Osteoblast (primary cell): Measurements from ENCODE around the gene EPAS1. TPM values are rescaled to one million over a fixed set of nuclear protein-coding genes. Genes with fewer than 3 reads are reported as not detected.

Experiments
- DNase-seq: peaks from one replicate; pipeline ENCODE4 v3.0.0; 2011; ENCODE audit warnings: low spot score, mixed read lengths; ENCODE audit not compliant: insufficient read length; ENCODE audit errors: missing footprints
- H2AFZ ChIP-seq: 2 replicates; pipeline ENCODE4 v1.6.0; 2011; ENCODE audit warnings: mild to moderate bottlenecking, low read length
- H3K27ac ChIP-seq: 2 replicates; pipeline ENCODE4 v1.5.1; 2011; ENCODE audit warnings: mild to moderate bottlenecking, low read depth, low read length, moderate library complexity
- H3K27me3 ChIP-seq: 2 replicates; pipeline ENCODE4 v1.6.0; 2012; ENCODE audit warnings: mild to moderate bottlenecking, control low read depth, inconsistent platforms, low read length, moderate library complexity; ENCODE audit not compliant: insufficient read depth
- H3K36me3 ChIP-seq: 2 replicates; pipeline ENCODE4 v1.5.1; 2011; ENCODE audit warnings: mild to moderate bottlenecking, low read length, control low read depth, moderate library complexity; ENCODE audit not compliant: insufficient read depth
- H3K4me1 ChIP-seq: 2 replicates; pipeline ENCODE4 v1.5.1; 2011; ENCODE audit warnings: mild to moderate bottlenecking, low read length, control low read depth, moderate library complexity; ENCODE audit not compliant: insufficient read depth
- H3K4me2 ChIP-seq: 2 replicates; pipeline ENCODE4 v1.6.0; 2011; ENCODE audit warnings: mild to moderate bottlenecking, low read length; ENCODE audit not compliant: insufficient read depth
- H3K4me3 ChIP-seq: fragments of 200-600 bp; sonication (generic); 3 replicates; pipeline ENCODE4 v1.5.1; 2012; ENCODE audit warnings: mild to moderate bottlenecking, low read length, inconsistent platforms; ENCODE audit not compliant: insufficient read depth
- H3K79me2 ChIP-seq: 2 replicates; pipeline ENCODE4 v1.6.0; 2012; ENCODE audit warnings: mild to moderate bottlenecking, low read length, control low read depth, inconsistent platforms; ENCODE audit not compliant: insufficient read depth
- H3K9me3 ChIP-seq: 2 replicates; pipeline ENCODE4 v1.5.1; 2011; ENCODE audit warnings: low read depth, low read length, control low read depth
- H4K20me1 ChIP-seq: 2 replicates; pipeline ENCODE4 v1.6.0; 2012; ENCODE audit warnings: mild to moderate bottlenecking, low read length, control low read depth; ENCODE audit not compliant: insufficient read depth
- total RNA-seq: library from RNA; depleted of rRNA; stranded (reverse); fragments of >200 nt; gene quantifications from 2 replicates; pipeline ENCODE4 v1.2.3, GENCODE V29; 2012
- TF ChIP-seq, protein P1 (sequence below): IDR thresholded peaks from 2 replicates; pipeline ENCODE4 v1.5.1; 2011; ENCODE audit warnings: mild to moderate bottlenecking, low read depth, low read length, moderate library complexity; ENCODE audit errors: extremely low read depth

EPAS1 gene
- total RNA-seq, 1 donor = 260 TPM

DNA sequence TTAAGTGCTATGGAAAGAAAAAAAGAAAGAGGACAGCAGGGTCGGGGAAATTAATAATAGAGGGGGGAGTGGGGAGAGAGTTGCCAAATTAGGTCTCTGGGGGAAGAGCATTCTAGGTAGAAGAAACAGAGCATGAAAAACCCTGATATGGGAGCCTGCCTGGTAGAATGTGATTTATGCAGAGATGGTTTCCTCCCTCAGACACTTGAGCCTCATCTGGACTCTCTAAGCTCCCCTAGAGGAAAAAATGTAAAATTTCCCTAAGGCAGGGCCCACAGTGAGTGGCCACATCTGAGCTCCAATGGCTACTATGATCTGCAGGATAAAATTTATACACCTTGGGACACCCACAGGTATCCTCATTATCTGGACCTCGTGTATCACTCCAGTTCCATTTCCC is 20.6 kb upstream of the EPAS1 start:
- Histone ChIP-seq H3K4me1 (no peaks in the 10 kb centered on the region), H3K27me3 (no peaks in the 10 kb centered on the region), H4K20me1 (no peaks in the 10 kb centered on the region), H3K79me2 (no peaks in the 10 kb centered on the region), H3K36me3 (no peaks in the 10 kb centered on the region), H2AFZ (no peak overlapping the region), H3K27ac (no peak overlapping the region), H3K4me3 (no peak overlapping the region), H3K9me3 (no peaks in the 10 kb centered on the region), H3K4me2 (no peak overlapping the region)
- TF ChIP-seq, protein P1, sequence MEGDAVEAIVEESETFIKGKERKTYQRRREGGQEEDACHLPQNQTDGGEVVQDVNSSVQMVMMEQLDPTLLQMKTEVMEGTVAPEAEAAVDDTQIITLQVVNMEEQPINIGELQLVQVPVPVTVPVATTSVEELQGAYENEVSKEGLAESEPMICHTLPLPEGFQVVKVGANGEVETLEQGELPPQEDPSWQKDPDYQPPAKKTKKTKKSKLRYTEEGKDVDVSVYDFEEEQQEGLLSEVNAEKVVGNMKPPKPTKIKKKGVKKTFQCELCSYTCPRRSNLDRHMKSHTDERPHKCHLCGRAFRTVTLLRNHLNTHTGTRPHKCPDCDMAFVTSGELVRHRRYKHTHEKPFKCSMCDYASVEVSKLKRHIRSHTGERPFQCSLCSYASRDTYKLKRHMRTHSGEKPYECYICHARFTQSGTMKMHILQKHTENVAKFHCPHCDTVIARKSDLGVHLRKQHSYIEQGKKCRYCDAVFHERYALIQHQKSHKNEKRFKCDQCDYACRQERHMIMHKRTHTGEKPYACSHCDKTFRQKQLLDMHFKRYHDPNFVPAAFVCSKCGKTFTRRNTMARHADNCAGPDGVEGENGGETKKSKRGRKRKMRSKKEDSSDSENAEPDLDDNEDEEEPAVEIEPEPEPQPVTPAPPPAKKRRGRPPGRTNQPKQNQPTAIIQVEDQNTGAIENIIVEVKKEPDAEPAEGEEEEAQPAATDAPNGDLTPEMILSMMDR = peak; percentile 54
- no peak for DNase-seq

DNA sequence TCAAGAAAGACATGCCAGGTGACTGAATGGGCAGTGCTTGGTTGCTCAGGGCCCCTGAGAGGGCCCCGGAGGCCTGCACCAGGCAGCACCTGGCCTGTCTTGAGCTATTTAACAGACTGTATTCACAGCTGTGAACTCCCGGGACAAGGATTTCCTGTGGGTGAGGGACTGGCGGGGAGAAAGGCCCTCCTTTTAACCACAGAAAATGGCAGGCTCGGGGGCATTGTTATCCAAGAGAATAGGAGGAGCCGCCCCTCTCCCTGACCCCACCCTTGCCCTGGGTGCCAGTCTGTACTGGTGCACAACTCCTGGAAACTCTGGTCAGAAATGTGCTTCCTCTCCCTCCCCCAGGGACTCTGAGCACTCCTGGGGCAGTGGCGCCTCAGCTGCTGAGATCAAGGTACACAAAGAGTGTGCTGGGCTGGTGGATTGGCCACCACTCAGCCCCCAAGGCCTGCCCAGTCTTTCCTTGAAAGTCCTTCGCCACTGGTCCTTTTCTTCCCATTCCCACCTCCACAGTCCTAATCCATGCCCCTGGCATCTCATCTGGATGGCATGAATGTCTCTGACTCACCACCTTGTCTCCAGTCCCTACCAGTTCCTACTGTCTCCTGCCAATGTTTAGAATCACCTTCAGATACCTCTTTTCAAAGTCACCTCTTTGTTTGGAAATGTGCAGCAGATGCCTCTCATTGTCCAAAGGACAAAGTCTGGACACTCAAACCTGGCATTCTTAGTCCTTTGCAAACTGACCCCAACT is 19.6 kb upstream of the EPAS1 start:
- no peak for DNase-seq
- no peaks in the 10 kb centered on the region for H3K79me2 ChIP-seq
- H2AFZ ChIP-seq = peak overlapping the region; percentile 45
- no peaks in the 10 kb centered on the region for H3K36me3 ChIP-seq
- H3K27me3 ChIP-seq = no peaks in the 10 kb centered on the region
- H3K27ac ChIP-seq = no peak overlapping the region
- no peak overlapping the region for H3K4me3 ChIP-seq
- TF ChIP-seq, protein P1 = no peak
- H3K9me3 ChIP-seq = no peaks in the 10 kb centered on the region
- no peaks in the 10 kb centered on the region for H3K4me1 ChIP-seq
- H3K4me2 ChIP-seq = no peak overlapping the region
- no peaks in the 10 kb centered on the region for H4K20me1 ChIP-seq

DNA sequence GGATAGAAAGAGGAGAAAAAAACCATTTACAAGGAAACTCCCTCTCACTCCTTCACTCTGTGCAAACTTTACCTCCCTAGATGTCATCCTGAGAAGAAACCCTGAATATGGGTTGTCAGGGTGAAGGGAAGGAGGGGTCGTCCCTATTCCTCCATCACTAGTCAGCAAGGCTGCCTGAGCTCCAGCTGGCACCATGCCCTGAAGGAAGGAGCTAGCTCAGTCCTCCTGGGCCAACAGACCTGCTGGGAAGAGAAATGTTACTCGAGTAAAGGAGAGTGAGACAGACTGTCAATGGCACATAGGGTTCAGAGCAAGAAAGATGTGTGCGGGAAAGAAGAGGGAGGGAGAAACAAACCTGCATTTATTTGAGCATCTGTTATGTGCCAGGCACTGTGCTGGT is 18.3 kb upstream of the EPAS1 start:
- no peaks in the 10 kb centered on the region for H4K20me1 ChIP-seq
- H3K36me3 ChIP-seq = no peaks in the 10 kb centered on the region
- H3K4me2 ChIP-seq = no peak overlapping the region
- no peaks in the 10 kb centered on the region for H3K79me2 ChIP-seq
- TF ChIP-seq, protein P1 = no peak
- no peak overlapping the region for H3K4me3 ChIP-seq
- H3K4me1 ChIP-seq = no peaks in the 10 kb centered on the region
- no peak for DNase-seq
- H3K9me3 ChIP-seq = no peaks in the 10 kb centered on the region
- no peaks in the 10 kb centered on the region for H3K27me3 ChIP-seq
- no peak overlapping the region for H2AFZ ChIP-seq
- H3K27ac ChIP-seq = no peak overlapping the region

DNA sequence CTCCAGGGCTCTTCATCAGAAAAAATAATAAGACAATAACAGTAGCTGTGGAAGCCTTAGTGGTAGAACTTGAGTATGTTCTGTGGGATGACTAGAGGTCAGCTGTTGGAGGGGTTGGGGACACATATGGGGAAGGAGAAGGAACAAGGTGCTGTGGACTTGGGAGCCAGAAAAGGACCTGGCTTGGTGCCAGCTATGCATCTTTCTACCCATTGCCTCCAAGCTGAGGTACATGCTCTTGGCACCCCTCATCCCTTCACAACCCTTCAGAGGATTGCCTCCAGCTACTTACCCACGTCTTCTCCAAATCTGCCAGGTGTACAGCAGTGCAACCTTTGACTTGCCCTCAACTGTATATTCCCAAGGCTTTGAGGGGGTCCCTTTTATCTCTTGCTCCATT is 15.3 kb upstream of the EPAS1 start:
- no peaks in the 10 kb centered on the region for H4K20me1 ChIP-seq
- no peak overlapping the region for H3K27ac ChIP-seq
- H3K4me1 ChIP-seq = no peaks in the 10 kb centered on the region
- no peaks in the 10 kb centered on the region for H3K9me3 ChIP-seq
- no peak overlapping the region for H2AFZ ChIP-seq
- TF ChIP-seq, protein P1 = no peak
- H3K4me2 ChIP-seq = no peak overlapping the region
- no peak overlapping the region for H3K4me3 ChIP-seq
- peaks cover 6% of the 10 kb centered on the region for H3K27me3 ChIP-seq
- no peaks in the 10 kb centered on the region for H3K79me2 ChIP-seq
- DNase-seq = no peak
- H3K36me3 ChIP-seq = no peaks in the 10 kb centered on the region
